Kidney epithelial cell (primary cell): ENCODE data around the gene SEPTIN5. TPM values are rescaled to one million over a fixed set of nuclear protein-coding genes. Genes with fewer than 3 reads are reported as not detected.

Experiments
- DNase-seq: peaks from one replicate; pipeline ENCODE4 v3.0.0-alpha.2; 2010; ENCODE audit warnings: low read depth
- H3K27me3 ChIP-seq: 2 replicates; pipeline ENCODE4 v1.6.0; 2011; ENCODE audit warnings: low read length; ENCODE audit not compliant: control insufficient read depth, insufficient read depth
- H3K36me3 ChIP-seq: 2 replicates; pipeline ENCODE4 v1.5.1; 2011; ENCODE audit warnings: low read length; ENCODE audit not compliant: control insufficient read depth, insufficient read depth
- H3K4me3 ChIP-seq: 2 replicates; pipeline ENCODE4 v1.5.1; 2011; ENCODE audit warnings: low read depth, mild to moderate bottlenecking, control low read depth, low read length
- total RNA-seq: library from RNA; depleted of rRNA; stranded (reverse); fragments of >200 nt; gene quantifications from 2 replicates; pipeline ENCODE4 v1.2.3, GENCODE V29; 2015
- TF ChIP-seq, protein P1 (sequence below): IDR thresholded peaks from 2 replicates; pipeline ENCODE4 v1.5.1; 2011; ENCODE audit warnings: mild to moderate bottlenecking, moderate library complexity, low read length, control low read depth, inconsistent platforms; ENCODE audit not compliant: insufficient read depth, poor library complexity, severe bottlenecking

SEPTIN5 gene
- total RNA-seq, 1 donor from 2014 or later: 10.1 TPM

DNA sequence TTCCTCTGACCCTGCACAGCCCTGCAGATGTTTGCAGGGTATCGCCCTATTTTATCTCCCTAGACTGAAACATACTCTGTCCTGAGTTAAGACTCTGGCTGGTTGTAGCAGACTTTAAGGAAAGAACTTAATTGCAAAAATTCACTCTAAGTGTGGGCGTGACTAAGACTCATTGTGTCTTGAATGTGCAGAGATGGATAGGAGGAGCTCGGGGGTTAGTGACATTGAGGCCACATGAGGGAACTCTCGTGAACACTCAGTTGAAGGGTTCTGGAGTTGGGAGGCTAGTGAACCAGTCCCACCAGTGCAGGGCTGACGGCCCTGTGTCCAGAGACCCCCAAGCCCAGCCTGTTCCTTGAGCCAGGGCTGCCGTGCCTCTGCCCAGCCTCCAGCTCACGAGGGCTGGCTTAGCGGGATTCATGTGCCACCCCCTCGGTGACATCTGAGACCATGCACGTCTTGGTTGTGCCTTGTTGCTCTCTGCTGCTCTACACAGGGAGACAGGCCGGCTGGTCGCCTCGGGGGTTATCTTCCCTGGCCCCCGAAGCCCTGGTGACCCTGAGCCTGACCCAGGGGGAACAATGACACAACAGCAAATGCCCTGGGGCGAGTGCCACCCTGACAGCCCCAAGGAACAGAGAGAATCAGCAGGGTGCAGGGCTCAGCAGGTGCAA lies 34.8 kb downstream of the SEPTIN5 start:
- no peak overlapping the region for H3K4me3 ChIP-seq
- TF ChIP-seq, protein P1, sequence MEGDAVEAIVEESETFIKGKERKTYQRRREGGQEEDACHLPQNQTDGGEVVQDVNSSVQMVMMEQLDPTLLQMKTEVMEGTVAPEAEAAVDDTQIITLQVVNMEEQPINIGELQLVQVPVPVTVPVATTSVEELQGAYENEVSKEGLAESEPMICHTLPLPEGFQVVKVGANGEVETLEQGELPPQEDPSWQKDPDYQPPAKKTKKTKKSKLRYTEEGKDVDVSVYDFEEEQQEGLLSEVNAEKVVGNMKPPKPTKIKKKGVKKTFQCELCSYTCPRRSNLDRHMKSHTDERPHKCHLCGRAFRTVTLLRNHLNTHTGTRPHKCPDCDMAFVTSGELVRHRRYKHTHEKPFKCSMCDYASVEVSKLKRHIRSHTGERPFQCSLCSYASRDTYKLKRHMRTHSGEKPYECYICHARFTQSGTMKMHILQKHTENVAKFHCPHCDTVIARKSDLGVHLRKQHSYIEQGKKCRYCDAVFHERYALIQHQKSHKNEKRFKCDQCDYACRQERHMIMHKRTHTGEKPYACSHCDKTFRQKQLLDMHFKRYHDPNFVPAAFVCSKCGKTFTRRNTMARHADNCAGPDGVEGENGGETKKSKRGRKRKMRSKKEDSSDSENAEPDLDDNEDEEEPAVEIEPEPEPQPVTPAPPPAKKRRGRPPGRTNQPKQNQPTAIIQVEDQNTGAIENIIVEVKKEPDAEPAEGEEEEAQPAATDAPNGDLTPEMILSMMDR: no peak
- no peaks in the 10 kb centered on the region for H3K36me3 ChIP-seq
- H3K27me3 ChIP-seq: peaks cover 64% of the 10 kb centered on the region
- DNase-seq: no peak

DNA sequence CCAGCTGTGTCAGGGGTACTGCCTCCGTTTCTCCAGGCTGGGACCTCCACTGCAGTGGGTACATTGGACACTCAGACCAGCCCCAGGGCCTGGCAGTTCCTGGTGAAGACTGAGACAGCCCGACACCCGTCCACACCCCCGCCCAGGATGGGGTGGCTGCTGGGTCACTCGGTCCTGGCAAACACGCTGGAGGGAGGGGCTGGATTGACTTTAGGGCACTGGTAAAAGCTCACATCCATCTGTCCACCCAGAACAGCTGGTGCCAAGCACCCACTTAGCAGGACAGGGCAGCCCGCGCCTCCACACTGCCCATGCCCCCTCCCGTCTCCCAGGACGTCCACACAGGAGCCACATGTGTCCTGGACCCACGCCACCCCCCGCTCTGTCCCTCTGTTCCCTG lies 35.6 kb downstream of the SEPTIN5 start:
- DNase-seq: no peak
- TF ChIP-seq, protein P1: no peak
- peaks cover 71% of the 10 kb centered on the region for H3K27me3 ChIP-seq
- no peaks in the 10 kb centered on the region for H3K36me3 ChIP-seq
- no peak overlapping the region for H3K4me3 ChIP-seq

DNA sequence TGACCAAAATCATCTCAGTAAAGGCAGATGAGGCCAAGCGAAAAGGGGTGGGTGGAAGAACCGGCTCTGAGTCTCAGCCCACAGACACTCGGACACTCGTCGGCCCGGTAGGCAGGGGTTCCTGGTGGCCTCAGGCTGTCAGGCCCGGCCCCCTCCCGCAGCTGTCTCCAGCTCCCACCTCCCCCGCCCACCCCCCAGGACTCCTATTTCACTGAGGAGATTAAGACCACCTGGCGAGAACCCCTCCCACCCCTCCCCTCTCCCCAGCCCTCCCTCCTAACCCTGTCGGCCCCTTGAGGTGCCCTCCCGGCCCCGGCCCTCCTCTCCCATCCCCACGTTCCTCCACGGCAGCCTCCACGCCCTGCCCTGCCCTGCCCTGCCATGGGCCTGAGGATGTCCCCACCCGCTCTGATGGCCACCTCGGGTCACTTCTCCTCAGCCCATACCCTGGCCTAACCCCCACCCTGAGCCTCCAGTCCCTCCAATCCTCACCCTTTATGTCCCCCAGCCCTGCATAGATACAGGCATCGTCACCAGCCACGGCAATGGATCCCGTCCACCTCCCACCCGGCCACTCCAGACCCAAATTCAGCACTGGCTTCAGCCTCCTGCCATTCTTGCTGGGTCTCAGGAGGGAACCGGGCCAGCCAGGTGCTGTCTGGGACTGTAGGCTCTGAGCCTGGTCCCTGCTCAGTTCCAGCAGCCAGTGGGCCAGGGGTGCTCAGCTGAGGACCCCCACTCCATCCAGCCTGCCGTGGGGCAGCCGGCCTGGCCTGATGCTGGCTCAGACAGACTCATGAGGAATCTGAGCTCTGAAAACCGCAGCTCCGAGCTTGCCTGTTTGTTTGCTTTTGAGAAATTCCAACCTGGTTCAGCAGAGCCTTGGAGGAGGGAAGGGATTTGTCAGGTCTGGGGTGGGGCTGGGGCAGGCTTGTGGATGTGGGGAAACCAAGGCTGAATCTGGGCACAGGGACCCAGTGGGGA lies 36.5 kb downstream of the SEPTIN5 start:
- no peak for DNase-seq
- H3K27me3 ChIP-seq: peaks cover 80% of the 10 kb centered on the region
- H3K36me3 ChIP-seq: no peaks in the 10 kb centered on the region
- TF ChIP-seq, protein P1: no peak
- no peak overlapping the region for H3K4me3 ChIP-seq

DNA sequence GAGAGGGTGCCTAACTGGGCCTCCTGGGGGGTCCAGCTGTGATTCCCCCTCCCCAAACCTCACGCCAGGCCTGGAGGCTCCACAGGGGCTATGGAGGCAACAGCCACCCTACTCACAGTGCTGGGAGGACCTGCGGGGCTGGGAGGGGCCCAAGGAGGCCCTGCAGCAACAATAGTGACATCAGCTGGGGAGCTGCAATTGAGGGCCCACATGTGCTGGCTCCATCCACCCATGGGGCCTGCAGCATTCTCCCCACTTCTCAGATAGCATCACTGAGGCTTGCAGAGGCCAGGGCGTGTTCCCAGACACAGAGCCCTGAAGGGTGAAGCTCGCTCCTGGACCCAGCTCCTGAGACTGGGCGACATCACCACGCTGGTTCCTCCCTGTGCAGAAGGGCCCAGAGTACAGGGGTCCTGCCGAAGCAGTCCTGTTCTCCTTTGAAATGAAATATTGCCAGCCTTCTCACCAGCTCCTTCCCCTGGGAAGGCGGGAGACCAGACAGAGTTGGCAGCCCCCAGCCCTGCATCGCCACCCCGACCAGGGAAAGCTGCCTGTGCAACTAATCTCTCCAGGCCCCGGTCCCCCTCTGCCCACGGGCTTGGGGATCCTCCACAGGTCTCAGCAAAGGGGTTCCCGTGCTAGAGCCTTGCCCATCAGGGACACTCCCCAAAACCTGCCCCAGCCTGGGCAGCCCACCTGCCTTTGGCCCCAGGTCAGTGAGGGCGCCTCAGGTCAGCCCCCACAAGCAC lies 37.4 kb downstream of the SEPTIN5 start:
- H3K36me3 ChIP-seq: no peaks in the 10 kb centered on the region
- TF ChIP-seq, protein P1: no peak
- H3K27me3 ChIP-seq: peaks cover 89% of the 10 kb centered on the region
- DNase-seq: no peak
- no peak overlapping the region for H3K4me3 ChIP-seq

DNA sequence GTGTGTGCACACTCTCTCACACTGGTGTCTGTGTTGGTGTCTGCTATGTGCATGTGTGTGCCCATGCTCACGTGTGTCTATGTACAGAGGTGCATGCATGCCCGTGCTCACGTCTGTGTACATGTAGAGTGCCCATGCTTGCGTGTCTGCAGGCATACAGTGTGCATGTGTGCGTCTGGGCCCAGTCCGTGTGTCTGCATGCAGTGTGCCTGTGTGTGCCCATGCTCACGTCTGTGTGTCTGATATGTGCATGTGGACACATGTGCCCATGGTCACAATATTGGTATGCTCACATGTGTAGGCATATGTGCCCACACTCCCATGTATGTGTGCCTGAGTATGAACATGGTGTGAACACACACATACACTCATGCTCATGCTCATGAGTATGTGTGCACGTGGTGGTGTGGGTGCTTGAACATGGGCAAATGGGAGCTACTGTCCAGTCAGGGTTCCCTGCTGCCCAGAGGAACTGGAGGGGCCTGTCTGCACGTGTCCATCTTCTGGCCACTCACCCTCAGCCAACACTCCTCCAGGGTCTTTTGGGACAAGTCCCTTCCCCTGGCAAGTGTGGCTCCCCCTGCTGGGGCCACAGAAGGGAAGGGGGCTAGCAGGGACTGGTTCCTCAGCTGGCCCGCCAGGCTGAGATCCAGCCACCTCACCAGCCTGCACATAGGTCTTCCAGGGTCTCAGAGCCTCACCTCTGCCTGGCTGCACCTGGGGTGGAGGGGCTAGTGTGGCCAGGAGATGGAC lies 39.0 kb downstream of the SEPTIN5 start:
- H3K36me3 ChIP-seq: no peaks in the 10 kb centered on the region
- H3K27me3 ChIP-seq: peaks cover 94% of the 10 kb centered on the region
- TF ChIP-seq, protein P1: no peak
- no peak overlapping the region for H3K4me3 ChIP-seq
- no peak for DNase-seq
